K562 (cell line): ENCODE data around the gene EXOC4. TPM values are rescaled to one million over a fixed set of nuclear protein-coding genes. Genes with fewer than 3 reads are reported as not detected.

ENCODE experiments used
- ARID4B ChIP-seq: sonication (generic); formaldehyde crosslinking; IDR thresholded peaks from 2 replicates; pipeline ENCODE4 v1.8.0; 2022; ENCODE audit warnings: mild to moderate bottlenecking, missing genetic modification reagents
- ARNT ChIP-seq, 2 experiments: fragments of 450-650 bp; IDR thresholded peaks; 2 replicates each; pipeline ENCODE4 v1.6.1; 2016; ENCODE audit warnings: mild to moderate bottlenecking in 1 of 2
- KDM2B ChIP-seq: fragments of 250-450 bp; sonication (Bioruptor Pico); IDR thresholded peaks from 2 replicates; pipeline ENCODE4 v1.8.0; 2021; ENCODE audit warnings: mild to moderate bottlenecking, moderate library complexity
- NCOA2 ChIP-seq, 2 experiments: fragments of 450-650 bp; IDR thresholded peaks; 2 replicates each; pipeline ENCODE4 v1.6.1; 2018; ENCODE audit warnings: mild to moderate bottlenecking in 2 of 2, moderate library complexity in 1 of 2; ENCODE audit not compliant: partially characterized antibody in 2 of 2
- PRPF4 ChIP-seq: fragments of 200-400 bp; formaldehyde crosslinking; IDR thresholded peaks from one replicate; pipeline ENCODE4 v1.6.1; 2017; ENCODE audit warnings: low read length, low read depth, mild to moderate bottlenecking; ENCODE audit not compliant: insufficient read depth, poor library complexity, severe bottlenecking
- RNF219 ChIP-seq: fragments of 250-450 bp; sonication (Bioruptor Pico); IDR thresholded peaks from 2 replicates; pipeline ENCODE4 v1.5.0; 2022; ENCODE audit warnings: mild to moderate bottlenecking
- VEZF1 ChIP-seq: fragments of 200-800 bp; sonication (Bioruptor generic); IDR thresholded peaks from 2 replicates; pipeline ENCODE4 v1.6.1; 2017; ENCODE audit warnings: missing genetic modification characterization, missing compliant biosample characterization
- ZBTB49 ChIP-seq: sonication (generic); formaldehyde crosslinking; IDR thresholded peaks from 2 replicates; pipeline ENCODE4 v1.8.0; 2022; ENCODE audit warnings: missing genetic modification reagents, mild to moderate bottlenecking, borderline replicate concordance
- ZNF444 ChIP-seq: fragments of 250-450 bp; sonication (Bioruptor Pico); IDR thresholded peaks from 2 replicates; pipeline ENCODE4 v1.4.0; 2020; ENCODE audit warnings: mild to moderate bottlenecking, moderate library complexity
- ZNF592 ChIP-seq: fragments of 450-650 bp; IDR thresholded peaks from 2 replicates; pipeline ENCODE4 v1.6.1; 2017; ENCODE audit warnings: antibody characterized with exemption, mild to moderate bottlenecking
- ZSCAN32 ChIP-seq: fragments of 450-650 bp; formaldehyde crosslinking; IDR thresholded peaks from 2 replicates; pipeline ENCODE4 v1.4.0; 2020; ENCODE audit warnings: mild to moderate bottlenecking, moderate library complexity
- polyA plus RNA-seq, 8 experiments: library from polyadenylated mRNA; depleted of rRNA in 4 of 8; stranded (reverse) in 5 of 8; unstranded in 3 of 8; fragments of >200 nt; fragmentation: Nextera tagmentation in 2 of 8; fragmentation: Illumina TruSeq in 1 of 8; extraction: Ambion mirVana in 2 of 8; extraction: Trizol in 1 of 8; gene quantifications; 2 replicates each; pipeline versions ENCODE4 v1.2.1 to v1.2.3, GENCODE V29; 2011 to 2014; ENCODE audit warnings: inconsistent platforms in 1 of 8, missing spikeins in 1 of 8
- total RNA-seq, 7 experiments: library from RNA; depleted of rRNA in 6 of 7; stranded (reverse); fragments of >200 nt in 6 of 7; fragmentation: Illumina TruSeq in 2 of 7; extraction: Trizol in 2 of 7; gene quantifications; 2 replicates each; pipeline versions ENCODE4 v1.2.1 to v1.2.3, GENCODE V29; 2011 to 2021; ENCODE audit warnings: low replicate concordance in 1 of 7

EXOC4 gene
- total and polyA plus RNA-seq, 9 of the 15 experiments (the other 6 are each of a cell fraction or from before 2014, with no cell fraction given), result 18.5 to 73.1 (median 46.6) TPM

- TF ChIP-seq ZNF592 (no peak), ZNF444 (CRISPR knock-in tag) (no peak), KDM2B (CRISPR knock-in tag) (no peak), ZSCAN32 (no peak), RNF219 (CRISPR knock-in tag) (no peak), ARID4B (CRISPR knock-in tag) (no peak), ZBTB49 (CRISPR knock-in tag) (no peak), NCOA2 (IDR thresholded peaks at IDR 0.05; ENCODE audit: partially characterized antibody in 2 of 2) (no peak), VEZF1 (CRISPR knock-in tag) (no peak), ARNT (IDR thresholded peaks at IDR 0.05) (no peak), PRPF4 (no peak)
Observed at GRCh38 chr7:133354546-133355324, 101.9 kb downstream of the EXOC4 start (continued).
